ENCODE data around the gene EXOC4. TPM values are rescaled to one million over a fixed set of nuclear protein-coding genes. Genes with fewer than 3 reads are reported as not detected.

The EXOC4 gene
- total RNA-seq, 4 donors from 2014 or later = 30.7 to 62.4 (median 40.4) TPM

DNA sequence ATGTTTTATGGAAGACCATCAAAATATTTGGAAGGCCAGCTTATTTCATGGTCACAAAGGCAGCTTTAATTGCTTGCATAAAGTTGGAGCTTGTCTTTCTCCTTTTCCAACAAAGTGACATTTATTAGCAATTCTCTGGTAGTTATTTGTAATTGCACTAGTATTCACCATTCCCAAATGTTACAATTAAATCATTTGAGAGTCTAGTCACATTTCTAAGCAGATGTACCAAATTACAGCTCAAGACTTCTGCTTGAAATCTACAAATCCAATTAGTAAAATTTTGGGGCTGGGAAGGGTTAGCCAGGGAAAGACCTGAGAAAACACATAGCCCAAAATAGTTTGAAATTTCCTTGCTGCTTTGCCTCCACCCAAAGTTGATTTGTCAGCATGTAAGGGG lies 498.2 kb downstream of the EXOC4 start:
- no peak overlapping the region for H3K4me3 ChIP-seq
- H3K27ac ChIP-seq = no peak overlapping the region
- no peaks in the 10 kb centered on the region for H3K27me3 ChIP-seq
- no peaks in the 10 kb centered on the region for H3K4me1 ChIP-seq
- TF ChIP-seq POLR2A (IDR thresholded peaks at IDR 0.05) = no peak
- TF ChIP-seq, protein P1, sequence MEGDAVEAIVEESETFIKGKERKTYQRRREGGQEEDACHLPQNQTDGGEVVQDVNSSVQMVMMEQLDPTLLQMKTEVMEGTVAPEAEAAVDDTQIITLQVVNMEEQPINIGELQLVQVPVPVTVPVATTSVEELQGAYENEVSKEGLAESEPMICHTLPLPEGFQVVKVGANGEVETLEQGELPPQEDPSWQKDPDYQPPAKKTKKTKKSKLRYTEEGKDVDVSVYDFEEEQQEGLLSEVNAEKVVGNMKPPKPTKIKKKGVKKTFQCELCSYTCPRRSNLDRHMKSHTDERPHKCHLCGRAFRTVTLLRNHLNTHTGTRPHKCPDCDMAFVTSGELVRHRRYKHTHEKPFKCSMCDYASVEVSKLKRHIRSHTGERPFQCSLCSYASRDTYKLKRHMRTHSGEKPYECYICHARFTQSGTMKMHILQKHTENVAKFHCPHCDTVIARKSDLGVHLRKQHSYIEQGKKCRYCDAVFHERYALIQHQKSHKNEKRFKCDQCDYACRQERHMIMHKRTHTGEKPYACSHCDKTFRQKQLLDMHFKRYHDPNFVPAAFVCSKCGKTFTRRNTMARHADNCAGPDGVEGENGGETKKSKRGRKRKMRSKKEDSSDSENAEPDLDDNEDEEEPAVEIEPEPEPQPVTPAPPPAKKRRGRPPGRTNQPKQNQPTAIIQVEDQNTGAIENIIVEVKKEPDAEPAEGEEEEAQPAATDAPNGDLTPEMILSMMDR (IDR thresholded peaks at IDR 0.05) = no peak
- no peak for DNase-seq
- H3K9me3 ChIP-seq = no peaks in the 10 kb centered on the region
- intact Hi-C loops (cut with DNase I) = no loop called here
- H3K36me3 ChIP-seq = no peaks in the 10 kb centered on the region

DNA sequence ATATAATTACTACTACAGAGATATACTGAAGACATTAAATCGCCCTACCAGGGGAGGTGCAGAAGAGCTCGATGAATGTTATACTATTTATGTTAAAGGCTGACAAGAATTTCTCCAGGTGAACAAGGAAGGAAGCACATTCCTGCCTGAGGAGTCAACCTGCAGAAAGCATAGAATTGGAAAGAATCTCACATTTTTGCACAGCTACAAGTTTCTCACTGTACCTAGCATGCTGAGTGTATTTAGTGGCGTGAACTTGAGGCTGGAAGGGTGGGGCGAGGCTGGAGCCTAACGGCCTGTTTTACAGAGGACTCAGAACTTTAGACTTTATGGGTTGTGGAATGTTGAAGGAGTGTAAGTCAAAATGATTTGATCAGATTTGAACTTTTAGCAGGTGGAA lies 500.6 kb downstream of the EXOC4 start:
- H3K27ac ChIP-seq = no peak overlapping the region
- 54 to 66% methylated on average over 5 of the region's 5 CpGs for WGBS, 2 donors
- H3K27me3 ChIP-seq = no peaks in the 10 kb centered on the region
- intact Hi-C loops (cut with DNase I) = no loop called here
- no peaks in the 10 kb centered on the region for H3K4me1 ChIP-seq
- TF ChIP-seq, protein P1 (IDR thresholded peaks at IDR 0.05) = no peak
- no peak for TF ChIP-seq POLR2A (IDR thresholded peaks at IDR 0.05)
- no peaks in the 10 kb centered on the region for H3K9me3 ChIP-seq
- DNase-seq = no peak
- no peaks in the 10 kb centered on the region for H3K36me3 ChIP-seq
- H3K4me3 ChIP-seq = no peak overlapping the region

DNA sequence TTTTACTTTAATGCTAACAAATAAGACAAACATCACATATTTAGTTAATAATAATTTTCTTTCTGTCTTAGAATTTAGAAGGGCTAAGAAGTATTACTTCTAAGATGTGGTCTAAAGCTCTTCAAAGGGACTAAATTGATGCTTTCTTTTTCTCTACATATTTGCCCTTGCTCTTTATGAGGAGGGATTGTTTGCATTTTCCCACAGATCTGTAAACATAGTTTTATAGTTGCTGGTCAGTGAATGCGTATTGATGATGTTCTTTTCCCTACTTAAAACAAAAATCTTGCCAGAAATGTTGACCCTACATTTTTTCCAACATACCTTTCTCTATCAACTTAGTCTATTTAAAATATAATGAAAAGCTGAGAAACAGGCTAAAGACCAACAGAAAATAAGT lies 501.8 kb downstream of the EXOC4 start:
- Histone ChIP-seq H3K4me3 (no peak overlapping the region), H3K27me3 (no peaks in the 10 kb centered on the region), H3K4me1 (no peaks in the 10 kb centered on the region), H3K36me3 (no peaks in the 10 kb centered on the region), H3K27ac (no peak overlapping the region), H3K9me3 (no peaks in the 10 kb centered on the region)
- DNase-seq = no peak
- 85 to 100% methylated on average over 1 of the region's 1 CpG for WGBS, 2 donors
- intact Hi-C loops (cut with DNase I) = no loop called here
- TF ChIP-seq POLR2A (IDR thresholded peaks at IDR 0.05) = no peak
- TF ChIP-seq, protein P1 (IDR thresholded peaks at IDR 0.05) = no peak

DNA sequence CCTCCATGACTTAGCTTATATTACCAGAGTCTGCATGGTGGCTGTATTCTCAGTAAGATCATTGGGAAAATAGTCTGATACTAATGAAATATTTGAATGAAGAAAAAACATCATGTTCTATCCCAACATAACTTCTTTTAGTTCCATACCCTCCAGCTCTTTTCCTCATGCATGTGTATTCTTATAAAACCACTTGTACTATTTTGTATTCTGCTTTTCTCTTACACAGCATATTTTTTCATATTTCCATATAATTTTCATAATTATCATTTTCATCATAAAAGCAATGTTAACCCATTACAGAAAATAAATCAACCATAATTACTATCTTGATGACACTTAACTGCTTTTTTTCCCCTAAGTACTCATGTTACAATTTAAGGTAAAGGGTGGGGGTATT lies 503.0 kb downstream of the EXOC4 start:
- DNase-seq = no peak
- Histone ChIP-seq H3K27me3 (no peaks in the 10 kb centered on the region), H3K9me3 (no peaks in the 10 kb centered on the region), H3K4me3 (no peak overlapping the region), H3K4me1 (no peaks in the 10 kb centered on the region), H3K27ac (no peak overlapping the region), H3K36me3 (no peaks in the 10 kb centered on the region)
- intact Hi-C loops (cut with DNase I) = no loop called here
- no peak for TF ChIP-seq POLR2A (IDR thresholded peaks at IDR 0.05)
- TF ChIP-seq, protein P1 (IDR thresholded peaks at IDR 0.05) = no peak

DNA sequence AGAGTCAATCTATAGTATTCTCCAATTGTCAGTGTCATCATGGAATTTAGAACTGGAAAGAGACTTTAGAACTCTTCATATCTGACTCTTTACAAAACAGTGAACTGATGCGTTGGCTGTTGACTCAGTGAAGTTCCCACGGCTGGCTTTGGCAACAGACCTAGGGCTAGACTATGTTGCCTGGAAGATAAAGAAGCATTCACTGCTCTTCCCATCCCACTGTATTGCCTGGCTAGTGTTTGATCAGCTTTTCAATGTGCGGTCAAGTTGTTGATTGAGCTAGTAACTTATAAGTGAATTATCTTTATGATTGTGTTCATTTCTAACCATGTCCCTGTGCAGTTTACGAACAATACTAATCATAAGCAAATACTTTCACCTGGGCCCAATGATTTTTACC lies 508.6 kb downstream of the EXOC4 start:
- Histone ChIP-seq H3K9me3 (no peaks in the 10 kb centered on the region), H3K4me3 (no peak overlapping the region), H3K4me1 (no peaks in the 10 kb centered on the region), H3K27me3 (no peaks in the 10 kb centered on the region), H3K27ac (no peak overlapping the region), H3K36me3 (no peaks in the 10 kb centered on the region)
- no peak for DNase-seq
- WGBS, 2 donors = 89 to 93% methylated on average over 4 of the region's 4 CpGs
- TF ChIP-seq POLR2A (IDR thresholded peaks at IDR 0.05) = no peak
- TF ChIP-seq, protein P1 (IDR thresholded peaks at IDR 0.05) = no peak
- intact Hi-C loops (cut with DNase I) = no loop called here
